ENCODE data around the gene TARS1.

GRCh38 chr5:33474004-33474403 is 33.2 kb downstream of the TARS1 start:
- TF ChIP-seq ATF7 (IDR thresholded peaks at IDR 0.05) (no peak), ATF7 (CRISPR knock-in tag; IDR thresholded peaks at IDR 0.05) (no peak), ZNF274 (CRISPR knock-in tag; IDR thresholded peaks at IDR 0.05) (no peak)
